Rectal smooth muscle tissue (tissue), 1 donor: ENCODE results near the gene HSPA14.
"Not testable (repeated sequence)": the region's sequence is repeated elsewhere in the genome, so short reads cannot be mapped to it uniquely, and the experiment has no call there.

Experiments used
- H3K27ac ChIP-seq: one replicate; pipeline ENCODE4 v1.7.0; 2013; ENCODE audit warnings: low read depth, low read length, inconsistent platforms
- H3K27me3 ChIP-seq: one replicate; pipeline ENCODE4 v1.7.0; 2013; ENCODE audit warnings: low read length; ENCODE audit not compliant: control insufficient read depth, insufficient read depth
- H3K36me3 ChIP-seq: one replicate; pipeline ENCODE4 v1.7.0; 2013; ENCODE audit warnings: low read length; ENCODE audit not compliant: control insufficient read depth, insufficient read depth
- H3K4me1 ChIP-seq: one replicate; pipeline ENCODE4 v1.7.0; 2013; ENCODE audit warnings: low read length; ENCODE audit not compliant: control insufficient read depth, insufficient read depth
- H3K4me3 ChIP-seq: one replicate; pipeline ENCODE4 v1.7.0; 2013; ENCODE audit warnings: low read length
- H3K9ac ChIP-seq: one replicate; pipeline ENCODE4 v1.7.0; 2013; ENCODE audit warnings: low read length

The HSPA14 gene

GRCh38 chr10:14878266-14879123, 40.4 kb downstream of the HSPA14 start, which contains the start of gene SUV39H2:
Gene SUV39H2 (plus strand): TSS chr10:14878866. CDS start chr10:14878889, 23 bp downstream.
- peak within 1 kb of the TSS; percentile 99 for H3K4me3 ChIP-seq
- peak within 1 kb of the TSS; percentile 93 for H3K9ac ChIP-seq
- H3K27me3 ChIP-seq: no peaks in the 10 kb centered on the region
- H3K36me3 ChIP-seq: no peaks in the 10 kb centered on the region
- H3K4me1 ChIP-seq: peaks cover 6% of the 10 kb centered on the region
- peak within 1 kb of the TSS; percentile 90 for H3K27ac ChIP-seq

- Histone ChIP-seq H3K27me3 (no peaks in the 10 kb centered on the region), H3K36me3 (no peaks in the 10 kb centered on the region), H3K27ac (peak overlapping the region; percentile 6), H3K4me1 (peaks cover 6% of the 10 kb centered on the region), H3K4me3 (peak overlapping the region; percentile 84), H3K9ac (peak overlapping the region; percentile 32)
Measured at GRCh38 chr10:14879124-14879927, 41.2 kb downstream of the HSPA14 start.

GRCh38 chr10:14879928-14880193, 41.8 kb downstream of the HSPA14 start:
- no peaks in the 10 kb centered on the region for H3K27me3 ChIP-seq
- no peak overlapping the region for H3K9ac ChIP-seq
- no peak overlapping the region for H3K27ac ChIP-seq
- peak overlapping the region; percentile 14 for H3K4me3 ChIP-seq
- no peaks in the 10 kb centered on the region for H3K36me3 ChIP-seq
- peaks cover 6% of the 10 kb centered on the region for H3K4me1 ChIP-seq

GRCh38 chr10:14880229-14880628, 42.1 kb downstream of the HSPA14 start:
- Histone ChIP-seq H3K4me1 (peaks cover 6% of the 10 kb centered on the region), H3K27me3 (no peaks in the 10 kb centered on the region), H3K9ac (no peak overlapping the region), H3K36me3 (no peaks in the 10 kb centered on the region), H3K4me3 (peak overlapping the region; percentile 14), H3K27ac (no peak overlapping the region)

- Histone ChIP-seq H3K36me3 (peaks cover 3% of the 10 kb centered on the region), H3K4me1 (no peaks in the 10 kb centered on the region), H3K27me3 (no peaks in the 10 kb centered on the region), H3K9ac (no peak overlapping the region), H3K27ac (no peak overlapping the region), H3K4me3 (no peak overlapping the region)
Measured at GRCh38 chr10:14884082-14884481, 46.0 kb downstream of the HSPA14 start.

- peaks cover 3% of the 10 kb centered on the region for H3K36me3 ChIP-seq
- H3K27me3 ChIP-seq: no peaks in the 10 kb centered on the region
- H3K9ac ChIP-seq: no peak overlapping the region
- H3K4me3 ChIP-seq: no peak overlapping the region
- no peaks in the 10 kb centered on the region for H3K4me1 ChIP-seq
- no peak overlapping the region for H3K27ac ChIP-seq
Measured at GRCh38 chr10:14889318-14889717, 51.2 kb downstream of the HSPA14 start.

- Histone ChIP-seq H3K36me3 (peaks cover 3% of the 10 kb centered on the region), H3K9ac (no peak overlapping the region), H3K4me3 (no peak overlapping the region), H3K4me1 (no peaks in the 10 kb centered on the region), H3K27me3 (no peaks in the 10 kb centered on the region), H3K27ac (no peak overlapping the region)
Measured at GRCh38 chr10:14891151-14891550, 53.0 kb downstream of the HSPA14 start.

- Histone ChIP-seq H3K4me1 (no peaks in the 10 kb centered on the region), H3K27me3 (no peaks in the 10 kb centered on the region), H3K4me3 (no peak overlapping the region), H3K9ac (no peak overlapping the region), H3K36me3 (peaks cover 6% of the 10 kb centered on the region), H3K27ac (no peak overlapping the region)
Measured at GRCh38 chr10:14904316-14904732, 66.2 kb downstream of the HSPA14 start.

GRCh38 chr10:14904864-14905263, 66.8 kb downstream of the HSPA14 start:
- no peak overlapping the region for H3K4me3 ChIP-seq
- H3K27ac ChIP-seq: no peak overlapping the region
- H3K27me3 ChIP-seq: no peaks in the 10 kb centered on the region
- H3K9ac ChIP-seq: no peak overlapping the region
- H3K4me1 ChIP-seq: no peaks in the 10 kb centered on the region
- H3K36me3 ChIP-seq: peaks cover 6% of the 10 kb centered on the region

- Histone ChIP-seq H3K27ac (no peak overlapping the region), H3K9ac (no peak overlapping the region), H3K36me3 (peaks cover 8% of the 10 kb centered on the region), H3K27me3 (no peaks in the 10 kb centered on the region), H3K4me3 (no peak overlapping the region), H3K4me1 (no peaks in the 10 kb centered on the region)
Measured at GRCh38 chr10:14905890-14906289, 67.8 kb downstream of the HSPA14 start.

- Histone ChIP-seq H3K27me3 (no peaks in the 10 kb centered on the region), H3K36me3 (peaks cover 10% of the 10 kb centered on the region), H3K27ac (no peak overlapping the region), H3K4me3 (no peak overlapping the region), H3K4me1 (no peaks in the 10 kb centered on the region), H3K9ac (no peak overlapping the region)
Measured at GRCh38 chr10:14906765-14907164, 68.7 kb downstream of the HSPA14 start.

- H3K27me3 ChIP-seq, H3K4me1 ChIP-seq, H3K9ac ChIP-seq, H3K4me3 ChIP-seq, H3K27ac ChIP-seq: not testable (repeated sequence)
- H3K36me3 ChIP-seq: peaks cover 10% of the 10 kb centered on the region
Measured at GRCh38 chr10:14907591-14907990, 69.5 kb downstream of the HSPA14 start.
